ENCODE results near the gene SMYD1. TPM values are rescaled to one million over a fixed set of nuclear protein-coding genes. Genes with fewer than 3 reads are reported as not detected.
A peak's percentile ranks its signal among the peaks of the same experiment; 100 is the strongest.

The SMYD1 gene
- total RNA-seq, 3 donors from 2014 or later: 1.0 to 10.7 TPM; not detected in 1

- peak in 2 of 3 donors; percentile 55 to 57 for DNase-seq
- TF ChIP-seq CTCF (IDR thresholded peaks at IDR 0.05): no peak
- peak; percentile 33 for ATAC-seq
- Histone ChIP-seq H3K9me3 (no peaks in the 10 kb centered on the region), H3K4me1 (ENCODE audit: low read depth) (peaks cover 28% of the 10 kb centered on the region), H3K4me3 (peak overlapping the region; percentile 22), H3K36me3 (ENCODE audit: low read depth) (no peaks in the 10 kb centered on the region)
- intact Hi-C loops (cut with DNase I, micrococcal nuclease): no loop called here
These were observed 59.4 kb downstream of the SMYD1 start for GRCh38 chr2:88126772-88127637.

DNA sequence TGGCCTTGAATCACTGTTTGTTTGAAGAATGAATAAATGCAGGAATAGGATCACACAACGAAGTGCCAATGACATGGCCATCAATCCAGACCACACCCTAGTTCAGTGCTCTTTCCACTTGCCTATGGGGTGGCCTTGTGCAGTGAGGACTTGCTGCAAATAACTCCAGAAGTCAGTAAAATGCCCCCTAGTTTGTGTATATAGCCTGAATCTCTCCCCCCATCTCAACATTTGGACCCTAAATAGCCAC is 59.9 kb downstream of the SMYD1 start:
- intact Hi-C loops (cut with DNase I, micrococcal nuclease): no loop called here
- DNase-seq (no peak), ATAC-seq (peak; percentile 55)
- Histone ChIP-seq H3K4me1 (ENCODE audit: low read depth) (peaks cover 33% of the 10 kb centered on the region), H3K9me3 (no peaks in the 10 kb centered on the region), H3K36me3 (ENCODE audit: low read depth) (no peaks in the 10 kb centered on the region), H3K4me3 (no peak overlapping the region)
- TF ChIP-seq CTCF (IDR thresholded peaks at IDR 0.05): no peak

GRCh38 chr2:88127888-88128653 is 60.4 kb downstream of the SMYD1 start, which contains the start of gene FABP1:
TSS of gene FABP1 (minus strand) at chr2:88128062. CDS start at chr2:88128017, 45 bp downstream.
- TF ChIP-seq CTCF (IDR thresholded peaks at IDR 0.05): no peak
- peaks cover 35% of the 10 kb centered on the region for H3K4me1 ChIP-seq (ENCODE audit: low read depth)
- intact Hi-C loops (cut with DNase I, micrococcal nuclease): no loop called here
- ATAC-seq (peak; percentile 58), DNase-seq (peak; percentile 62 to 73 (median 69))
- H3K9me3 ChIP-seq: no peaks in the 10 kb centered on the region
- peak within 1 kb of the TSS; percentile 22 for H3K4me3 ChIP-seq
- H3K36me3 ChIP-seq (ENCODE audit: low read depth): no peaks in the 10 kb centered on the region

- intact Hi-C loops (cut with DNase I, micrococcal nuclease): no loop called here
- peak in 1 of 3 donors; percentile 50 for DNase-seq
- Histone ChIP-seq H3K4me3 (no peak overlapping the region), H3K36me3 (ENCODE audit: low read depth) (no peaks in the 10 kb centered on the region), H3K9me3 (no peaks in the 10 kb centered on the region), H3K4me1 (ENCODE audit: low read depth) (peaks cover 35% of the 10 kb centered on the region)
- TF ChIP-seq CTCF (IDR thresholded peaks at IDR 0.05): no peak
- ATAC-seq: peak; percentile 2
These were observed 61.2 kb downstream of the SMYD1 start for GRCh38 chr2:88128654-88129312.

DNA sequence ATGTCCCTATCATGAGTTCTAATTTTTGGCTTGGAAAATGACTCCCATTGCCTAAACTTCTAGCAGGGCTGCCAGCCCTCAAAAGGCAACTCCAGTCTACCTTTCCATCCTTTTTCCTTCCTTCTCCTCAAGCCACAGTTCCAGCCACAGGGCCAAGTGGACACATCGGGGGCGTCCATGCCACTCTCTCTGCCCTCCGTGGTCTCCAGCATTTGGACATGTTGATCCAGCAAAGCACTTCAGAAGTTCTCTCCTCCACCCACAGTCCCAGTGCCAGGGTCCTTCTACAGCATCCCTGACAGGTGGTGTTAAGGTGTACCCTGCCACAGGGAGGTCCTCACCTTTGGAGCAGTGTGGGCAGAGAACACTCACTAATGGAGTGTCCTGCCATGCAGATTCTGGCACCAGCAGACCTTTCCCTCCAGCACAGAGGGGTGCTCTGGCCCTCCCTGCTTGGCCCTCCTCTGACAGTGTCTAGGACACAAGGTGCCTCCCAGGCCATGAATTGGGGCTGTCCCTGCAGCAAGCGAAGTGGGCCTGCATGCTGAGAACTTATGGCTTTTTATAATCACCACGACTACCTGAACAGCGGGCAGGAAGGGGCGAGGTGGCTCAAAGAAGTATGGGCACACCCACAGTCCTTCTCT is 61.8 kb downstream of the SMYD1 start:
- DNase-seq: peak in 2 of 3 donors; percentile 52 to 56

More for the DNA sequence above, 61.8 kb downstream of the SMYD1 start:
- intact Hi-C loops (cut with DNase I, micrococcal nuclease): no loop called here
- peak; percentile 27 for ATAC-seq
- no peaks in the 10 kb centered on the region for H3K9me3 ChIP-seq
- no peaks in the 10 kb centered on the region for H3K36me3 ChIP-seq (ENCODE audit: low read depth)
- no peak overlapping the region for H3K4me3 ChIP-seq
- peaks cover 35% of the 10 kb centered on the region for H3K4me1 ChIP-seq (ENCODE audit: low read depth)
- TF ChIP-seq CTCF (IDR thresholded peaks at IDR 0.05): no peak
